ENCODE measurements around the gene HMX3.

HMX3 gene

DNA sequence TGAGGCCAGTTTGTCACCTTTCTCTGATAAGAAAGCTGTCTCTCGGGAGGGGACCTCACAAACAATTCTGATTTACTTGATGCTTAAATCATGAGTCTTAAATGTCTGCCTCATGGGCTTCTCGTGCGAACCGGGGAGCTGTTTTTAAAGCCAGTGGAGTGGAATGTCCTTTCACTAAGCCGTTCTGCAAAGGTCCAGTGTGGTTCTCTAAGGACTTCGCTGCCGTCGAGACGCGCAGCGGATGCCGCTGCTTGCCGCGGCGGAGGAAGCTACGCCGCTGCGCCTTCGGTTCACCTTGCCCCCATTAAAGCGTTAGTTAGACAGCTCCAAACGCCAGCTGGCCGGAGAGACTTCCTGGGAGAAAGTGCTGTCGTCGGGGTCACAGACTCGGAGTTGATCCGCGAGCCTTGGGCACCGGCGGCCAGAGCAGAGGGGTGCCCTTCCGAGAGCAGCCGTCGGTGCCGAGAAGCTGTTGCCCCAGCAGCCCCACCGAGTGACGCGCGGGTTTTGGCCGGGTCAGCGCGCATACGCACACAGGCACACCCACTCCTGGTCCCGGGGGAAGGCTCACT lies 1.3 kb upstream of the HMX3 start:
- DNase-seq (ENCODE audit: low read depth) = no peak

DNA sequence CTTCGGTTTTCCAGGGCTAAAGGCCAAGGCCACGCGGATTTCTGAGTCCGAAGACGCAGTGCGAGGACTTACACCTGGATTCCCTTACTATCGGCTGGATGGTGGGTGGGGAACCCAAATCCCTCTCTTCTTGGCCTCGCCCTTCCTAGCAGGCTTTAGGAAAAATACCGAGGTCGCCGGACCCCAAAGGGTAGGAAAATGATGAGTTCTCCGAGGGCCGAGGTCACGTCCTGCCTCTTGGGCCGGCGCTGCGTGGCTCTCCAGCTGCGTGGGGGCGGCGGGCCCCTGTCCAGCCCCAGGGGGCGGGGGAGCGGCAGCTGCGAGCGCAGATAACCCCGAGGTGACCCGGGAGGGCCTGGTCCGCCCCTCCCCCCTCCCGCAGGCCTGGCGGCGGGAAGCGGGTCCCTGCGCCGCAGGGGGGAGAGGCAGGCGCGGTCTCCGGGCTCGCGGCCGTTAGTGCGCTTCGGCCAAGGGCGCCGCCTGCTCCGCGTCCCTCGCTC lies 805 bp upstream of the HMX3 start:
- DNase-seq (ENCODE audit: low read depth) = no peak

DNA sequence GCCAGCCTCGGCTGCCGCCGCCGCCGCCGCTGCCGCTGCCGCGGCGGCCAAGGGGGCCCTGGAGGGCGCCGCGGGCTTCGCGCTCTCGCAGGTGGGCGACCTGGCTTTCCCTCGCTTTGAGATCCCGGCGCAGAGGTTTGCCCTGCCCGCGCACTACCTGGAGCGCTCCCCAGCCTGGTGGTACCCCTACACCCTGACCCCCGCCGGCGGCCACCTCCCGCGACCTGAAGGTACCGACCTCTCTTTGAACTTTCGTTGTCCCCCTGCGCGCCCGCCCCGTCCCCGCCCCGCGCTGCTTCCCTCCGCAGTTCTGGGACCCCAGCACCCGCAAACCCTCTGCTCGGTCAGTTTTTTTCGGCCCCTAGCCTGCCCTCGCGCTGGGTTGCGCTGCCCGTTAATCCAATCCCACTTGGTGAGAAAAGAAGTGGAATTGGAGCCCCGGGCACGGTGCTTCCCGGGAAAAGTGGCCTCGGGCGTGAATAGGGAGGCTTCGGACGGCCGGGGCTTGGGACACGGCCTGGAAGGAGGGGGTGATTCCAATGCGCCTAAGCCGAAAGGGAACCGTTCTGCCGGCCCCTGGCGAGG lies 543 bp downstream of the HMX3 start:
- no peak for DNase-seq (ENCODE audit: low read depth)

DNA sequence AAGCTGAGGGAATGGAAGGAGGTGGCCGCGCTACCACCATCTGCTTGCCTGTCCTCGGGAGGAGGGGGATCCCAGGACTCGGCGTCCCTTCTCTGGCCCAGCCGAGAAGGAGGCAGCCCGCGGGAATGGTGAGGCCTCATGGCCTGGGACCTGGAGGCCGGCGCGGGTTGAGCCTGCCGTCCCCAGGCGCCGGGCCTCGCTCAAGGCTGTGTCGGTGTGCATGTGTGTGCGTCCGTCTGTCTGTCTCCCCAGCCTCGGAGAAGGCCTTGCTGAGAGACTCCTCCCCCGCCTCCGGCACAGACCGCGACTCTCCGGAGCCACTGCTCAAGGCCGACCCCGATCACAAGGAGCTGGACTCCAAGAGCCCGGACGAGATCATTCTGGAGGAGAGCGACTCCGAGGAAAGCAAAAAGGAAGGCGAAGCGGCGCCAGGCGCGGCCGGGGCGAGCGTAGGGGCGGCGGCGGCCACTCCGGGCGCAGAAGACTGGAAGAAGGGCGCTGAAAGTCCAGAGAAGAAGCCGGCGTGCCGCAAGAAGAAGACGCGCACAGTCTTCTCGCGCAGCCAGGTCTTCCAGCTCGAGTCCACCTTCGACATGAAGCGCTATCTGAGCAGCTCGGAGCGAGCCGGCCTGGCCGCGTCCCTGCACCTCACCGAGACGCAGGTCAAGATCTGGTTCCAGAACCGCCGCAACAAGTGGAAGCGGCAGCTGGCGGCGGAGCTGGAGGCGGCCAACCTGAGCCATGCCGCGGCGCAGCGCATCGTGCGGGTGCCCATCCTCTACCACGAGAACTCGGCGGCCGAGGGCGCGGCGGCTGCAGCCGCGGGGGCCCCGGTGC lies 1.3 kb downstream of the HMX3 start:
- DNase-seq (ENCODE audit: low read depth) = no peak

DNA sequence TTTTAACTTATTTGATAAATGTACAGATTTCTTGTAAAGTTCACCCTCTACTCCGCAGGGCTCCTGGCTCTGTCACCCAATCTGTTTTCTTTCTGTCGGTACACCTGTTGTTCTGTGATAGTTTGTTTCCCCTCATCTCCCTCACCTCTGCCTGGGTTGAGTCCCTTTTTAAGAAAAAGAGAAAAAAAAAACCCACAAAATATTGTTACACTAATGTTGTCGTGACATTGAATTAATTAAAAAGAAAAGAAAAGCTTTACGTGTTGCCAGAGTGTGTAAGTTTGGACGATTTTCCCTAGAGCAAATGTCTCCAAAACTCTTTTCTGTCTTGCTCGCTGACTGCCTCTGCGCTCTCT lies 3.4 kb downstream of the HMX3 start:
- no peak for DNase-seq (ENCODE audit: low read depth)

DNA sequence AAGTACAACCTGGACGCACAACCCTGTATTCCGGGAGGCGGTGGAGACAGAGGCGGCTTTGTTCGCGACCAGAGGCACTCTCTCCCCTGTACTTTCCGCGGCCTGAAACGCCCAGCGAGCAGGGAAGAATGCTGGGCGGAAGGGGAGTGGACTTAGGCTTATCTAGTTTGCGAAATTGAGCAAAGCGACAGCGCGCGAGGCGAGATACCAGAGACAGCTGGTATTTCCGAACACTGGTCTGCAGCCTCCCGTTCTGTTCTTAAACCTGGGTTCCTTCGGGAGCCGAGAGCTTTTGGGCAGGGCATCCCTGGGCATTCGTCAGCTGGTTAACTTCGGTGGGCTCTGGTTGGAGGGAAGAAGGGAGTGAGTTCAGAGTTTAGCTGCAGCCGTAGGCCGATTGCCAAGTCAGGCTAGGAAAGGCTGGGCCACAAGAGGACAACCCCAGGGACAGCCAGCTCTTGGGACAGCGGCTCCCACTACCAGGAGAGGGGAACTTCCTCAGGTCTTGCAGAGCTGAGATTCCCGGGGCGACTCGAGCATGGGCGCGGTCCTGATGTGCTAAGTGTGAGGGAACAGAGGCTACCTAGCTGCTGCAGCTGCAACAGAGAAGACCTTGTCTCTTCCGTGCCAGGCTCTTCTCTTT lies 3.9 kb downstream of the HMX3 start:
- DNase-seq (ENCODE audit: low read depth) = no peak

DNA sequence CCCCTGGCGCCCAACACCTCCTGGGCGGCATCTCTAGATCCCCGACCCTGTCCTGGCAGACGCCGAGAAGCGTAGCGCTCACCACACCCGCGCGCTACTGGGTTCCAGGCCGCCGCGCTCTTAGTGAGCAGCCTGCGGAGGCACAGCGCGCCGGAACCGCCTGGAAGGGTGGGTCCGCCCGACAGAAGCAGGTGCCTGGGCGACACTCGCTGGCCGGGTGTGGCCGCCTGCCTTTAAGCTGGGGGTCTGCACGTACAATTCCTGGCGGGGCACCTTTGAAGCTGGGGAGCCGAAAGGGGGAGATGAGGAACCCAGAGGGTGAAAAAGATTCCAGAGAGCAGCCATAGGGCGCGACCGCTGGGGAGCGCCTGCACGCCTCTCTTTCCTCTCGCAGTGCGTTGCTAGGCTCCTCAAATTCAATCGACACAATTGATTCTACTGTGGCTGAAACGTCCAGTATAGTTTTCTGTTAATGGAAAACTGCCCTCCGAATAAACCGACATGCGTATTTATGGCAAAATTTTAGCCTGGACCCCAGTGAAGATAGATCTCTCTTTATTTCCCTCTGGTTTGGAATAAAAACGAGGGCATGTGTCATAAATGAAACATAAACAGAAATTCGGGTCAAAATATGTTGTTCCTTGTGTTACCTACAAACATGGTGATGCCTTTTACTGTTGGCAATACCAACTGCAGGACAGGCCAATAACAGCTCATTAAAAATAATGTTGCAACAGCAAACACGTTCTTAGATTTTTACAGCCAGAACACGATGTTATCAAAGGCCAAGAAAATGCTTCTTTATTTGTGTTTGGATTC lies 4.6 kb downstream of the HMX3 start:
- DNase-seq (ENCODE audit: low read depth) = no peak

DNA sequence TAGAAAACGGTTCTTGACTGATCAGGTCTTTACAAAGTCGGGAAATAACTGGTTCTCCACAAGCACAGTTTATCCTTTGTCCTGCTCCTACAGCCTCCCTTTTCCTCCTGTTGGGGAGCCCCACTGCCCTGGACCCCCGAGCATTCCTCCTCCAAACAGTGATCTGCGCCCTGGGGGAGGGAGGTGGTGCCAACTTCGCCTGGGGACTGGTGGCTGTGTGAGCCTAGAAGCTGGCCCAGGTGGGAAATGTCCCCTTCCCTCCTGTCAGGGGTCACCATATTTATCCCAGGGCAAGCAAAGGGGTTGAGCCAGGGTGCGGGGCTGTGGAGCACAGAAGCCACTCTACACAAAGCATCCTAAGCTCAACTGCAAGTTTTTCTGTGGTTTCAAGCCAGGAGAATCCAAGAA lies 5.2 kb downstream of the HMX3 start:
- no peak for DNase-seq (ENCODE audit: low read depth)

DNA sequence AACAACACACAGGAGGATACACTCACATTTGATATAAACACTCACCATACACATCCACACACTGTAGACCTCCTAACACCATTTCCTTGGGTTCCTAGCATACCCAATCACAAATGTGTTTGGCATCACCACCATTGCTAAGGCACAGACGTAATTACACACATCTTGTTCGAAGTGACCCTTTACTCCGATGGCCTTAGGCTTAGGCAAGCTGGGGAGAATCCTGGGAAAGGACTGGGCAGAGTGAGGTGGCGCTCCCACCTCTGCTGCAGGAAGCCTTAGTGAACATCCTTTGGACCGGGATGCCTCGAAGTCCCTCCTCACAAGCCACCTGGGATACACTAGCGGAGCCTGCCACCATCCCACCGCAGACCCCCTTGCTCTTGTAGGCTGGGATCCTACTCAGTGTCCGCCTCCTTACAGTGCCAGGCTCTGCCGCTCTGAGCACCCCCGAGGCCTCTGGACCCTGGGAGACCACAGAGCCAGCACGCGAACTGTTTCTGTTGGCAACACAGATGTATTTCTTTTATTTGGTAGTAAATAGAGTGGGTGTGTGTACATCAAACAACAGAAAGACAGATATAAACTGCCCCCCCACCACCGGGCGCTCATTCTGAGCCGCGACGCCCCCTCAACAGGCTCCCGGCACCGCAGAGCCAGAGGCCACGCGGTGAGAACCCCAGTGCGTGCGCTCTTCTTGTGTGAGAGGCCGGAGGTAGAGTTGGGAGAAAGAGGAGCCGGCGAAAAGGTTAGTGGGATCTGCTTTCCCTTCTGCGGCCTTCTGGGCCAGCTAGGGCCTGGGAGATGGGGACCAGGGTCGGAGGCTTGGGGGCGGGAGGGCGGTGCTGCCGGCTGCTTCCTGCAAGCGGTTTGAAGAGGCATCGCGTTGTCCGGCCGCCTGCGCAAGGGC lies 6.3 kb downstream of the HMX3 start:
- no peak for DNase-seq (ENCODE audit: low read depth)

DNA sequence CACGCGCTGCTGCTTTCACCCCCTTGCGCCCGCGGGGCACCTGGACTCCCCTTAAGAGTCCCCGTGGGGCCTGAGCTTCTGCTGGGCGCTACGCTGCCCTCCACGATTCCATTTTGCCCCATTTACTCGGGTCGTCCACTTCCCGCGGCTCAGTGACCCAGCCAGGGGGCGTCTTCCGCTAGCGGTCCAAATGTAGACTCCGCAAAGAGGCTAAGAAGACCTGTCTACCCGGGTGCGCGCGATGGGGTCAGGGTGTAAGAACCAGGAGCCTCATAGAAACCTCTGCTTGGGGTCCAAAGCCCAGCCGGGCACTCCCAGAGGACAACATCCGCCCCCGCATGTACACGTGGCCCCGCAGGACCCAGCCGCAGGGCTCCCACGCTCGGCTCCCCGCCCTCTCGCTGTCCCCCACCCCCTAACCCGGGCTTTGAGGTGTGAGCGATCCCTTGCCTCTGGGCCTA lies 7.0 kb downstream of the HMX3 start:
- no peak for DNase-seq (ENCODE audit: low read depth)

DNA sequence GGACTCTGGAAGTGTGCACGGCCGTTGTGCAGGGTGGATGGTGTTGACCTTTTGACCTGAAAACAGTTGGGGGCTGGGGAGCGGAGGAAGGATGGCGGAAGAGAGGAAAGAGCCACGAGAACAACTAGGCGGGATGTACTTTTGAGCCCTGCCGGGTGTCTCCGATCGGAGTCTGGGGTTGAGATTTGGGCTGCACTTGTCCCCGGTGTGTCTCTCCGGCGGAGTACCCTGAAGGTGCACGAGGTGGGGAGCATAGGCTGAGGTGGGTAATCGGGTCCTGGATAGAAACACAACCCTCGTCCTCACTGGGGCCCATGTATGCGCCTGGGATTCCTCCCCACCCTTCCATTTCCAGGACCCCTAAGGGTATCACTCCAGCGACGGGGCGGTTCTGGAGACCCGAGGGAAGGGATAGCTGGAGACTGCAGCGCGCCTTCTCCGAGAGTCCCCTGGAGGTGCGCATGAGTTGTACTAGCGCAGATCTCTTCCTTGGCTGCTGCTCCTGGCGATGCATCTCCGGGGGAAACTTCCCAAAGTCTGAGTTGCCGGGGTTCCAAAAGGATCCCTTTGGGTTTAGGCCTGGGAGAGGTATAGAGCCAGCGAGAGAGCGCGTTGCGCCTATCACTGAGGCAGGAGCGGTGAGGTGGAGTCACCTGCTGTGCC lies 7.5 kb downstream of the HMX3 start:
- no peak for DNase-seq (ENCODE audit: low read depth)

DNA sequence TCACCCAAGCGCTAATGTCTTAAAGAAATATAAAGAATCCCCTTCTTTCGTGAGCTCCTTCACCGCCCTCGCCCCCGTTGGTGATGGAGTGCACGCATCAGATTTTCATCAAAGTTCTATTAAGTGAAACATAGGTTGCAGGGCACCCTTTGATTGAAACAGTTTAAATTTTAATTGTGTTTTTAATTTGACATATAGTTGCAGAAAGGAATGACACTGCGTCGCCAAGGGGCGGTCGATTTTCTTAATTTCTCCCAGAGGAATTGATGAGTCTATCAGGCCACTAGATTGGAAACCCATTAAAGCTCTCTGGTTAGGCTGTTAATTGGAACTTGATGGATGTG lies 8.0 kb downstream of the HMX3 start:
- no peak for DNase-seq (ENCODE audit: low read depth)

DNA sequence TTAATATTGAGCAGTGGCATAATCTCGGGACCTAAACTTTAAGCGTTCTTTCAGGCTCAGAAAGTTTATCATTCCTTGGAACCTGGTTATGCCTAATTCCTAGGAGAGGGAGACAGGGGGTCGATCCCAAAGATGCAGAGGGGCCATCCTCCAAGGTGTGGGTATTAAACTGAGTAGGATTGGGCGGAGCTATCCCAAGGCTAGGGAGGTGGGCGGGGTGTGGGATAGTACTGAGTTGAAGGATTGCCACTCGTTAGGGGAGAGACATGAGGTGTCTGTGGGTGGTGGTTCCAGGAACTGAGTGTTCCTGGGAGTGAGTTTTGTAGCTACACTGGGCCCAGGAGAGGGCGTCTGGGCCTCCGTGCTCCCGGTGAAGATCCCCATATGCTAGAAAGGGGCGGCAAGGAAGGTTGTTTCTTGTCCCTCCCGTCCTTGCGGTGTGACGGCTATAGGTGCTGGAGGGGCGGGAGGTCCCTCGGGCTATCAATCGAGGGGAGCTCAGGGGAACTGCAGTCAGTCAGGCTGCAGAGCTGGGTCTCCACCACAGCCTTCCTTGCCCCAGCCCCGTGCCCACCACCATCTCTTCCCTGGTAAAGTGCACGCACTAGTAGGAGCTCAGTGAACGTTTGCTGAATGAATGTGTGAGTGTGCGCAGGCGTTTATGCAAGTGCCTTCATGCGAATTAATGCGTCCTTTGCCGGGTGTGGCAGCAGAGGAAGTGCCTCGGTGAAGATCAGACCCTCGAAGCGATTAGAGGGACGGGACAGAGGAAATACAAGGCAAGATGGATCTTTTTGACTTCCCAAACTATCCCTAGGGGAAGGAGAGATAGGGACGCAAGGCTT lies 9.1 kb downstream of the HMX3 start:
- no peak for DNase-seq (ENCODE audit: low read depth)

DNA sequence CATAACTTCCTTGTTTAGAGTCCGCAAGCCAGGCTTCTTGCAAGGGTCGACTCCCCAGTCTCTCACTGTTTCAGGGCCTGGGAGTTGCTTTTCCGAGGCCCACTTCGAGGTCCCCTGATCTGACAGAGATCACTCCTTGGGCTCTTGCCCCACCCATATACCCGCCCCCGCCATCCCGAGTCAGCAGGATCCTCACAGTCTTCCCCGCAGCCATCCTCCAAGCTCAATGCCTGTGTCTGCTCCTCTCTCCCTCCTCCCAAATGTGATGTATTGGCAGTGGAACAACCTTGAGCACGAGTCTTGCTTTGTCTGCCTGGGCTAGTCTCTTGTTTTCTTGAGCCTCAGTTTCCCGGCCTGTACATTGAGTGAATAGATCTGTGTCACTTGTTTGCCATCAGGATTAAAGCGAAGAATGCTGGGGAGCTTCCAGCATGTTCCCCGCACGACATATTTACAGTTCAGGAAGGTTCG lies 9.8 kb downstream of the HMX3 start:
- DNase-seq (ENCODE audit: low read depth) = no peak

DNA sequence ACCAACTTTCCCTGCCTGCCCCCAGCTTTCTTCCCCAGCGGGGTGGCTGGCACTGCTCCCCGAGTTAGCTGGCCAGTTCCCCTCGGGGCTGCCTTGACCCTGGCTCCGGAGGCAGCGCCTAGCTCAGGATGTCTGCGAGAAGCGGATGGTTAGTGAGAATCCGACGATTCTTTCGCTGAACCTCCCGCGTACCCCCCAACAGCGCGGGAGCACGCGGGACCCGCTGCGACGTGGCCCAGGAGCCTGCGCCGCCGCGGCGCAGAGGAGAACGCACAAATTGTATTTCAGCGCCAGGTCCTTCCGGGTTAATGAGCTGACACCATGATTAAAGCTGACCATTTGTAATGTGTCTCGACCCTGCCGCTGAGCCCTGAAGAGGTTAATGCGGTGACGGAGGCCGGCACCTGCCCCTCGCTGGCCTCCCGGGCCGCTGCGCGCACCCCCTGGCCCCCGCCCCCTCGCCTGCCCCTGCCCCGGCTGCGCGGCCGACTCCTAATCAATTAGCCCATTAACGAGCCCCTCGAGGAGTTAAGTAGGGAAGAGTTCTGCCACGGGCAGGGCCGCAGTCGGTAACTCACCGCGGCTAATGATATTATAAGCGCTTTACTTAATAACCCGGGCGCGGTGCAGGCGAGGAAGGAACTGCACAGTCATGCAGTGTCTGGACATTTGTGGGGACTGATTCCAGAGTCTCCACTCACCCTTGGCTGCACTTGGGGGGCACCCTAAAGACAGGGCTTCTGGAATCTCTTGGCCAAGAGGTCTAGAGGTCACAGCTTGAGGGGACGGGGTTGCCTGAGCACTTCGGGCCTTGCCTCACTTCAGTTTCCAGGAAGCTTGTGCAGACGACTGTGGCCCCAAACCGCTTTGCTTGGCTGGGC lies 10.5 kb downstream of the HMX3 start:
- DNase-seq (ENCODE audit: low read depth) = no peak

DNA sequence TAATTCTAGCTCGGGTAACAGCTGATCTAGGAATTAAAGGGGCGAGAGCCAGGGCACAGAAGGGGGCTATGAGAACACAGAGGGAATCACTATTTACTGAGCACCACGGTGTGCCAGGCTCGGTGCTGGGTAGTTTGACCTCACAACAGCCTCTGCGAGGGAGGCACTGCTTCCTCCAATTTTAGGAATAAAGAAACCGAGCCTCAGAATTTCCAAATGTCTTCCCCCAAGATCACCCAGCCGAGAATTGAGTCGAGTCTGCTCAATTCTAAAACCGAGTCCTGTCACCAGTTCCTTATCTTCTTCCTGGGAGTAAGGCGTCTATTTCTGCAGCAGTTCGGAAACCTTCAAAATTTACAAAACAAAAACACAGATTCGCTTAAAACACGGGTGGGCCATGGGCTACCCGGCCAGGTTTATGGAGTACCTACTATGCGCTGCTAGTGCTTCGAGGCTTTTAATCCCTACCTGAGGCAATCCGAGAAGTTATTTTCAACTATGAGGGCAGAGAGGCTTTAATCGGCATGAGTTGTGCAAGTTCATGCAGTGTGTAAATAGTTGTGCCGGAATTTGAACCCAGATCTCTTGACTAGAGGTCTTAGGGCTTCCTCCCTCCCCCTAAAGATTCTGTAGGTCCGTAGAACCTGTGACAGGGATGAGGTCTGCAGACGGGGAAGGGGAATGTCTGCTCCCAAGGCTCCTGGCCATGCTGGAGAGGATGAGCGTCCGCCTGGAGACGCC lies 11.3 kb downstream of the HMX3 start:
- no peak for DNase-seq (ENCODE audit: low read depth)

DNA sequence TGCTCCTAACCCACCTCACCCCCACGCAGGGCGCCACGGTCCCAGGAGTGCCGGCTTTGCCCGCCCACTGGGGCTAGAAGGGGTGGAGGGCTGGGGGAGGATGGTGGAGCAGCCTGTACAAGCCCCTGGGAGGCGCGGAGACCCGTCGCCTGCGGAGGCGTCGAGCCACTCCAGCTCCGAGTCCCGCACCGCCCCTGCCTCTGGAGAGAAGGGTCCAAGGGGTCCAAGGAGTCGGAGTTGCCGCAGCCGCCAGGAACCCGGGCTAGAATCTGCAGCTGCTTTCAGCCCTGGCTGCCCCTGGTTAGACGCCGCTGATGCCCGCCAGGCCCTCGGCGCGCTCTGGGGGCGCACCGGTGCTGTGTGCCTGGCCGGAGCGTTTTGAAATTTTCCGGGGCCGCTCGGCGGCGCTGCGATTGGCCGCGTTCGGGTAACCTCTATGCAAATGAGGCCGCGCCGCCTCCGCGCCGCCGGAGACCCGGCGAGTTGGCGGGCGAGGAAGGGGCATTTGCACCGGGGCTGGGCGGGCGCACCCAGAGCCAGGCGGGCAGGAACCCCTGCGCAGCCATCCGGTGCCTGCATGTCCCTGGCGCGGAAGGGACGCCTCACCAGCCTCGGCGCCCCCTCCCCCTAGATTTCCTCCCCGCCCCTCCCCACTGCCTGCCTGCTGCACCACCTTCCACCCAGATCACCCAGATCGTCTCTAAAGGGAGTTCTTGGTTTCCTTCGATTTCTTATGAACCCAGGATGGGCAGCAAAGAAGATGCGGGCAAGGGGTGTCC lies 12.1 kb downstream of the HMX3 start, which contains the start of gene HMX2:
Gene HMX2, plus strand, starts transcription at position 502 of the 779 bp plus-strand sequence. Its CDS starts 243 bp downstream, at position 745.
- no peak for DNase-seq (ENCODE audit: low read depth)
